ENCODE results near the gene SLC27A1.
"Not testable (repeated sequence)": the region's sequence is repeated elsewhere in the genome, so short reads cannot be mapped to it uniquely, and the experiment has no call there.

SLC27A1 gene

DNA sequence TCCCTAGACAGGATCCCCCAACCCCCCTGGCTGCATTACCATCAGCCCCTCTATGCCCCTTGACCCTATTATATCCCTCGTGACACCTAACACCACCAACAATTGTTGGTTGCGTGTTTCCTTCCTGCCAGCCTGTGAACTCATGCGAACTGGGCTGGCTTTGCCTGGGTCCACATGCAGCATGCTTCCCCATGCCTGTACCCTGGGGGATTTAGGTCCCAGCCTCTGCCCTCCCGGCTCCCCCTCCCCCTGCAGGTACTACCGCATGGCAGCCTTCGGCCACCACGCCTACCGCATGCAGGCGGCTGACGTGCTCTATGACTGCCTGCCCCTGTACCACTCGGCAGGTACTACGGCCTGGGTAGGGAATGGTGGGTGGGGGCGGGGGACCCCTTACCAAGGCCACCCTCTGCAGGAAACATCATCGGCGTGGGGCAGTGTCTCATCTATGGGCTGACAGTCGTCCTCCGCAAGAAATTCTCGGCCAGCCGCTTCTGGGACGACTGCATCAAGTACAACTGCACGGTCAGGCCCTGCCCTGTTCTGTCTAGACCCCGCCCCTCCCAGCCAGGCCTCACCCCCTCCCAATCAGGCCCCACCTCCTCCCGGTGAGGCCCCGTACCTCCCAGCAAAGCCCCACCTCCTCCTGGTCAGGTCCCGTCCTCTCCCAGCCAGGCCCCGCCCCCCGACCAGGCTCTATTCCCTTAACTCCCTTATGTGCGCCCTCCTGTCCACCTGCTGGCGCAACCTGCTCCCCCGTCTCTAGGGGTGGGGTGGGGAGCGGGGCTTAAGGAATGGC is 18.5 kb downstream of the SLC27A1 start:
- DNase-seq = no peak

DNA sequence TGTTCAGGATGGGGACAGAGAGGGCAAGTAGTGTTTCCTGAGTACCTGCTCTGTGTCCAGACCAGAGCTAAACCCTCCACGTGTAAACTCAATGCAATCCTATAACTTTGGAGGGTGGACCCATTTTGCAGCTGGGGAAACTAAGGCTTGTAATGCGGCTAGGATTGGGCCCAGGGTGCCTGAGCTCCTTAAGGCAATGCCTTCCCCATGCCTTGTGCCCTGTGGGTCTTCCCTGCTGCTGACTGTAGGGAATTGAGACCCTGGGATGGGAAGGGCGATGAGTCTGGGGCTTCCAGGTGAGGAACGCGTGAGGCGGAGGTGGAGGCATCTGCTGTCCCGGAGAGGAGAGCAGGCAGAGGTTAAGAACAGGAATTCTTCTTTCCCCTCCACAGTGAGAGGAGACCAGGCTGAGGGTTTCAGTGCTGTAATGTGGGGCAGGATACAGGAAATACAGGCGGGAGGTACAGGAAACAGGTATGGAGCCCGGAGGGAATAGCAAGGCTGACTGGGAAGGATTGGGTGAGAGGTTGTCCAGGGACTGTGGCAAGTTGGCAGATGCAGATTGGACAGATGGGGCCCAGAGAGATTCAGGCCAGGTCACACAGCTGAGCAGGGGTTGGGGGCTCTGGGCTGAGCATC is 19.2 kb downstream of the SLC27A1 start:
- DNase-seq = no peak

DNA sequence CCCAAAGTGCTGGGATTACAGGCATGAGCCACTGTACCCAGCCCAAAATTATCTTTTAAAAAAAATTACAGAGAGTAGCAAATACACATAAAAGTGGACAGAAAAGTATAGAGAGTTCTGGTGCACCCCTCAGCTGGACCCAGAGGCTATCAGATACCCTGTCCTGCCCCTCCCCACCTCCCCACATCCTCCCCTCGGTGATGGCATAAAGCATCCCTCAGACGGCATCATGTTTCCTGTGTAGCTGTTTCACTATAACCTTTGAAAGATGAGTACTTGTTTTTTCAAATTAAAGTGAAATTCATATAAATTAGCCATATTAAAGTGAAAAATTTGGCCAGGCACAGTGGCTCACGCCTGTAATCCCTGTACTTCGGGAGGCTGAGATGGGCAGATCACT is 20.1 kb downstream of the SLC27A1 start:
- DNase-seq = no peak

DNA sequence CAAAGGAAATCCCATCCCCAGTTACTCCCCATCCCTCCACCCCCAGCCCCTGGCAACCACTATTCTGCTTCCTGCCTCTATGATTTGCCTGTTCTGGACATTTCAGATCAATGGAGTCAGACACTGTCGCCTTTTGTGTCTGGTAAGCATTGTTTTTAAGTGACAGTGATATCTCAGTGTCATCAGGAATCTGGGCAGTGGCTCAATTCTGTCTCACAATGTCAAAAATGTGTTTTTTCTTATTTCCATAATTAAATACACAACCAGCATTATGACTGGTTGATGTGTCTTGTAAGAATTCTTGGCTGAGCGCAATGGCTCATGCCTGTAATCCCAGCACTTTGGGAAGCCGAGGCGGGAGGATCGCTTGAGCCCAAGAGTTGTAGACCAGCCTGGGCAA is 21.0 kb downstream of the SLC27A1 start:
- DNase-seq = no peak

DNA sequence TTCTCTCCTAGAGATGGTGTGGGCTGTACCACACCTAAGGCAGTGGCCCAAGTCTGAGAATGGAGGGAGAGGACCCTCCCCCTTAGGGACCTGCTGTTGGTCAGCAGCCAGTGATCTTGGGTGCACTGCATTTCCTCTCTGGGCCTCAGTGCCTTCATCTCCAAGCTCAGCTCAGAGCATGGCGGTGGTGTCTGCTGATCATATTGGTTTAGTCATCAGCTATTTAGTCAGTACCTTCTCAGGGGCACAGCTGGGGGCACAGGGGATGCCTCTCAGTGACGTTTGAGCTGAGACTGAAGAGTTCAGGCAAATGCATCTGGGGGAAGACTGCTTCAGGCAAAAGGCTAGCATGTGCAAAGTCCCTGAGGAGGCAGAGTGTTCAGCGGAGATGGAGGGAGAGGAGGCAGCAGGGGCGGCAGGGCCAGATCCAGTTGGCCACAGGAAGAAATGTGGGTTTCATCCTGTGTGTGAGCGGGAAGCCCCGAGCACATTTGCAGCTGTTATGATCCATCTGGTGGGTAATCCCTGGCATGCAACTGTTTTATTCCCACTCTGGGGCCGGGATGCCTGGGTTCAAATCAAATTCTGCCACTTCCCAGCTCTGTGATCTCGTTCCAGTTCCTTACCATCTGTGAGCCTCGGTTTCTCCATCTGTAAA is 25.4 kb downstream of the SLC27A1 start:
- no peak for DNase-seq

DNA sequence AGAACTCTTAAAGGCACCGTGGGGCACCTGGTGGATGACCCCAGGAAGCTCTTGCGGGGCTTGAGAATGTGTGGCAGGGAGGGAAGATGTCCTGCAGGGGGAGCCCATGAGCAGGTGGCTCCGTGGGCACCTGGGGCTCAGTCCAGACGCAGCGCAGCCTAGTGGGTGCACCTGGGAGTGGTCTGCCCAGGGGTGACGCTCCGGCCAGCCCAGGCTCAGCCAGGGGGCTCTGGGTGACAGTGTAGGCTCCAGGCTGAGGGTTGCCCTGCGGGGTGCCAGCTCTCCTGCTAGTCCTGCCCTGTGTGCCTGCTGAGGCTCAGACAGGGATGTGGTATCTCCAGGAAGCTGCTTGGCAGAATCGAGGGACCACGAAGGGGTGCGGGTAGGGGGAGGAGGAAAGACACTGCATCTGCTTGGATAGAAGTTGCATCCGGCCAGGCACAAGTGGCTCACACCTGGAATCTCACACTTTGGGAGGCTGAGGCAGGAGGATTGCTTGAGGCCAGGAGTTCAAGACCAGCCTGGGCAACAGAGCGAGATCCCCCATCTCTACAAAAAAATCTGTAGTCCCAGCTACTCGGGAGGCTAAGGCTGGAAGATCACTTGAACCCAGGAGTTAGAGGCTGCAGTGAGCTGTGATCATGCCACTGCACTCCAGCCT is 26.1 kb downstream of the SLC27A1 start:
- DNase-seq = peak; percentile 68

DNA sequence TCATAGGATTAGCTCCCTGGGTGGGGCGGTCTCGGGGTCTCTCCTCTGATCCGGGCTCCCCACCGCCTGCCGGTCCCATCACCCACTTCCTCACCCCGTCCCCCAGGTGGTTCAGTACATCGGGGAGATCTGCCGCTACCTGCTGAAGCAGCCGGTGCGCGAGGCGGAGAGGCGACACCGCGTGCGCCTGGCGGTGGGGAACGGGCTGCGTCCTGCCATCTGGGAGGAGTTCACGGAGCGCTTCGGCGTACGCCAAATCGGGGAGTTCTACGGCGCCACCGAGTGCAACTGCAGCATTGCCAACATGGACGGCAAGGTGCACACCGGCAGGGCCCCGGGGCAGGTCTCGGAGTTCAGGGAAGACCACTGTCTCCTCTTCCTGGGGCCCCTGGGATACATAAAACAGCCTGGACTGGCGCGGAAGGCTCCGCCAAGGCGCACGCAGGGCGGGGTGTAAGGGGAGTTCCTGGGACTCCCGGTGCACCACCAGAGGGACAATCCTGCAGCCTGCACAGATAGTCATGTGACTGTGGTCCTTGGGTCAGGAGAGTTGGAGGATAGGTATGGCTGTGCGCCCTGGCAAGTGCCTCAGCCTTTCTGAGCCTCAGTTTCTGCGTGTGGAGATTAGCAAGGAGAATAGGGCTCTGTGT is 26.9 kb downstream of the SLC27A1 start:
- DNase-seq = no peak

DNA sequence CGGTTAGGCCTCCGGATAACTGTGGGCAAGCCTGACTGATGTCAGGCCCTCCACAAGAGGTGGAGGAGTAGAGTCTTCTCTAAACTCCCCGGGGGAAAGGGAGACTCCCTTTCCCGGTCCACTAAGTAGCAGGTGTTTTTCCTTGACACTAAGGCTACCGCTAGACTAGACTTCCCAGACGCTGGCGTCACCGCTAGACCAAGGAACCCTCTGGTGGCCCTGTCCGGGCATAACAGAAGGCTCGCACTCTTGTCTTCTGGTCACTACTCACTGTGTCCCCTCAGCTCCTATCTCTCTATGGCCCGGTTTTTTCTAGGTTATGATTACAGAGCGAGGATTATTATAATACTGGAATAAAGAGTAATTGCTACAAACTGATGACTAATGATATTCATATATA is 28.7 kb downstream of the SLC27A1 start:
- not testable (repeated sequence) for DNase-seq

DNA sequence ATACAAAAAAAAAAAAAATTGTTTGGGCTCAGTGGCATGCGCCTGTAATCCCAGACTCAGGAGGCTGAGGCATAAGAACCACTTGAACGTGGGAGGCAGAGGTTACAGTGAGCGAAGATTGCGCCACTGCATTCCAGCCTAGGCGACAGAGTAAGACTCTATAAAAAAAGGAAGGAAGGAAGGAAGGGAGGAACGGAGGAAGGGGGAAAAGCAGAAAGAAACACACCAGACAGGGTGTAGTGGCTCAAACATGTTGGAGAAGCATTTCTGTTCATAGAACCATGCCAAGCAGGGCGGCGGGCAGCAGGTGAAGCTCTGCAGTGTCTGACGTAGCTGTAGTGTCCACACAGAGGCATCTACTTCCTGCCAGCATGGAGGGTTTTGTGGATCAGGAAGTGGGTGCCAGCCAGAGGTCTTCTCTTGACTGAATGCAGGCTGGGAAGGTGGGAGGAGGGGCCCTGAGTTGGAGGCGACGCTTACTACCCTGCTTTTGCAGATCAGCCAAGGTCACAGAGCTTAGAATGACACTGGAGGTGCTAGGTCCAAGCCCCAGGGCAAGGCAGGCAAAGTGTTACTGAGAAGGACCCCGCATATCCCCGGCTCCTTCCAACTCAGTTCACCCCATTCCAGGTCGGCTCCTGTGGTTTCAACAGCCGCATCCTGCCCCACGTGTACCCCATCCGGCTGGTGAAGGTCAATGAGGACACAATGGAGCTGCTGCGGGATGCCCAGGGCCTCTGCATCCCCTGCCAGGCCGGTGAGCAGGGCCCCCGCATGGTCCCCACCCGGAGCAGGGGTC is 29.5 kb downstream of the SLC27A1 start:
- no peak for DNase-seq

DNA sequence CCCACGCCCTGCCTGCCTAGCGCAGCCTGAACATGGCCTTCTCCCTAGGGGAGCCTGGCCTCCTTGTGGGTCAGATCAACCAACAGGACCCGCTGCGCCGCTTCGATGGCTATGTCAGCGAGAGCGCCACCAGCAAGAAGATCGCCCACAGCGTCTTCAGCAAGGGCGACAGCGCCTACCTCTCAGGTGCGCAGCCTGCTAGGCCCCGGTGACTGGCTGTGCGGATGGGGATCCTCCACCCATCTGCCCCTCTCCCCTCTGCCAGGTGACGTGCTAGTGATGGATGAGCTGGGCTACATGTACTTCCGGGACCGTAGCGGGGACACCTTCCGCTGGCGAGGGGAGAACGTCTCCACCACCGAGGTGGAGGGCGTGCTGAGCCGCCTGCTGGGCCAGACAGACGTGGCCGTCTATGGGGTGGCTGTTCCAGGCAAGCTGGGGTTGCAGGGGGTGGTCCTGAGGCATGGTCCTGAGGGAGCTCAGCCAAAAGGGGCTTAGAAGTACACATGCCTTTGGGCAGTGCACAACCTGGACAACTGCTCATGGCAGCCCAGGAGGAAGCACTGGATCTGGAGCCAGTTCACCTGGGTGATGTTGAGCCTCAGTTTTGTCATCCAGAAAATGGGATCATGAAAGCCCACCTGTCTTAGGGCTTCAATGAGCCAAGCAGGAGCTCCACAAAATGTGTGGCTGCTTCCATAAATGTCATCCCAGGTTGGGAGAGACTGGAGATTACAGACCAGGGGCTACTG is 30.3 kb downstream of the SLC27A1 start:
- no peak for DNase-seq

DNA sequence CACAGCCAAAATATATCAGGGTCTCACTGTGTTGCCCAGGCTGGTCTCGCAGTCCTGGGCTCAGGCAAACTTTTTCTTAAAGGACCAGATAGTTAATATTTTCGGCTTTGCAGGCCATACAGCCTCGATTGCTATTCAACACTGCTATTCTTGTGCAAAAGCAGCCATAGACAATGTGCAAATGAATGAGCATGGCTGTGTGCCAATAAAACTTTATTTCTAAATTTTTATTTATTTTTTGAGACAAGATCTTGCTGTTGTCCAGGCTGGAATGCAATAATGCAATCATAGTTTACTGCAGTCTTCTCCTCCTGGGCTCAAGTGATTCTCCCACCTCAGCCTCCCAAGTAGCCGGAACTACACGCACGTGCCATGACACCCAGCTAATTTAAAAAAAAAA is 32.9 kb downstream of the SLC27A1 start:
- DNase-seq = no peak

DNA sequence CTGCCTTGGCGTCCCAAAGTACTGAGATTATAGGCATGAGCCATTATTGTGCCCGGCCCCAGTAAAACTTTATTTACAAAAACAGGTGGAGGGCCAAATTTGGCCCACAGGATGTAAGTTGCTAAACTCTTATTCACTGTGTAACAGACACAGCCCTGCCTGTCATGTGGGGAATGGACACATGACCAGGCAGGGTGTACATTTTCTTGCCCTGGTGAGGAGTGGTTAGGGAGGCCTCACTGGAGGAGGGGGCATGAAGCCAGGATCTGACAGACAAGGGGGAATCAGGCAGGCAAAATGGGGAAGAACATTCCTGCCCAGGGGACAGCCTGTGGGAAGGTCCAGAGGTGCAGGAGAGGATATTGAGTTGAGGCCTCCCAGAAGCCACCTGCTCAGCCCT is 33.7 kb downstream of the SLC27A1 start:
- DNase-seq = no peak

DNA sequence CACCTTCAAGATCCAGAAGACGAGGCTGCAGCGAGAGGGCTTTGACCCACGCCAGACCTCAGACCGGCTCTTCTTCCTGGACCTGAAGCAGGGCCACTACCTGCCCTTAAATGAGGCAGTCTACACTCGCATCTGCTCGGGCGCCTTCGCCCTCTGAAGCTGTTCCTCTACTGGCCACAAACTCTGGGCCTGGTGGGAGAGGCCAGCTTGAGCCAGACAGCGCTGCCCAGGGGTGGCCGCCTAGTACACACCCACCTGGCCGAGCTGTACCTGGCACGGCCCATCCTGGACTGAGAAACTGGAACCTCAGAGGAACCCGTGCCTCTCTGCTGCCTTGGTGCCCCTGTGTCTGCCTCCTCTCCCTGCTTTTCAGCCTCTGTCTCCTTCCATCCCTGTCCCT is 34.1 kb downstream of the SLC27A1 start:
- DNase-seq = no peak

DNA sequence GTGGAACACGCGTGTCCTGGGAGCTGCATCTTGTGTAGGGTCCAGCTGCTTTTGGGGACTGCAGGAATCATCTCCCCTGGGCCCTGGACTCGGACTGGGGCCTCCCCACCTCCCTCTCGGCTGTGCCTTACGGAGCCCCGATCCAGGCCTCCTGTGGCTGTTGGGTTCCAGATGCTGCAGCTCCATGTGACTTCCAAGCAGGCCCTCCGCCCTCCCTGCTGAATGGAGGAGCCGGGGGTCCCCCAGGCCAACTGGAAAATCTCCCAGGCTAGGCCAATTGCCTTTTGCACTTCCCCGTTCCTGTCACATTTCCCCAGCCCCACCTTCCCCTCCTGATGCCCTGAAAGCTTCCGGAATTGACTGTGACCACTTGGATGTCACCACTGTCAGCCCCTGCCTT is 34.9 kb downstream of the SLC27A1 start:
- no peak for DNase-seq

DNA sequence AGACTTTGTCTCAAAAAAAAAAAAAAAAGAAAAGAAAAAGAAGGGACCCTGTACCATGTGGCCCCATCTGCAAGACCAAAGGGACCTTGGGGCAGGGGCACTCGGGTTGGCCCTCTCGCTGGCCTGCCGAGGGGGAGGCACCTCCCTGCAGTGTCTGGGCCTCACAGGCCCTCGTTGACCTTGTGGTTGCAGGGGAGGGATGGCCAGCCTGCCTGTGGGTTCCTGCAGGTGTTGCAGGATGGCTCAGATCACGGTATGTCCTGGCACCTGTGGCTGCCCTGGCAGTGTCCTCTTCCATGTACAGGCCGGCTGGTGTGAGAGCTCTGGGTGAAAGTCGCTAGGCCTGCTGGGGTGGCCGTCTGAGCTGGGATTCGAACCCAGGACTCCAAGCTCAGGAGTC is 36.4 kb downstream of the SLC27A1 start:
- DNase-seq = no peak

DNA sequence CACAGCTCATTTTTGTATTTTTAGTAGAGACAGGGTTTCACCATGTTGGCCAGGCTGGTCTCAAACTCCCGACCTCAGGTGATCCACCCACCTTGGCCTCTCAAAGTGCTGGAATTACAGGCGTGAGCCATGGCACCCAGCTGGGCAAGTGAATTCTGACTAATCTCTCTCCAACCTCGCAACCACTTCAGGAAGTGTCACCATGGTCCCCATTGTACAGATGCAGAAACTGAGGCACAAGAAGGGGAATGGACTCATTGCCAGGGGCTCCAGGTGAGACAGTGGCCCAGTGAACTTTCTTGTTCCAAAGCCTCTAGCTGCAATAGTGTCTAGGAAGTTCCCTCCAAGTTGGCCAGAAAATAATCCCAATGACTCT is 38.2 kb downstream of the SLC27A1 start:
- DNase-seq = not testable (repeated sequence)

DNA sequence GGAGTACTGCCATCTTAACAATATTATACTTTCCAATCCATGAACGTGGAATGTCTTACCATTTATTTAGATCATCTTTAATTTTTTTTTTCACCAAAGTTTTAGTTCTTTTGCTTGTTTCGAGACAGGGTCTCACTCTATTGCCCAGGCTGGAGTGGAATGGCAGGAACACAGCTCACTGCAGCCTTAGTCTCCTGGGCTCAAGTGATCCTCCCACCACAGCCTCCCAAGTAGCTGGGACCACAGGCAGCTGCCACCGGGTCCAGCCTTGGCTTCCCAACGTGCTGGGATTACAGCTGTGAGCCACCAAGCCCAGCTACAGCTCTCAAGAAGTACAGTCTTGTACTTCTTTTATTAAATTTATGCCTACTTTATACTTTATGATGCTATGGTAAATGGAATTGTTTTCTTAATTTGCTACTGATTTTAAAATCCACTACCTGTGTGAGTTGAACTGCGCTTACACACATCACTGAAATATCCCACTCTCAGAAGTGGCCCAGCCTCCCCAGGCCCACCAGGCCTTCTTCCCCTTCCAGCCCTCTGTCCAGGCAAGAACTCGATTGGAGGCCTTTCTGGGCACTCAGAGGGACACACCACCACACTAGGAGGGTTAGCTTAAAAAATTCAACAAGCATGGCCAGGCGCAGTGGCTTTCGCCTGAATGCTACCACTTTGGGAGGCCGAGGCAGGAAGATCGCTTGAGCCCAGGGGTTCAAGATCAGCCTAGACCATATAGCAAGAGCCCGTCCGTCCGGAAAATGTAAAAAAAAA is 40.1 kb downstream of the SLC27A1 start:
- DNase-seq = no peak

DNA sequence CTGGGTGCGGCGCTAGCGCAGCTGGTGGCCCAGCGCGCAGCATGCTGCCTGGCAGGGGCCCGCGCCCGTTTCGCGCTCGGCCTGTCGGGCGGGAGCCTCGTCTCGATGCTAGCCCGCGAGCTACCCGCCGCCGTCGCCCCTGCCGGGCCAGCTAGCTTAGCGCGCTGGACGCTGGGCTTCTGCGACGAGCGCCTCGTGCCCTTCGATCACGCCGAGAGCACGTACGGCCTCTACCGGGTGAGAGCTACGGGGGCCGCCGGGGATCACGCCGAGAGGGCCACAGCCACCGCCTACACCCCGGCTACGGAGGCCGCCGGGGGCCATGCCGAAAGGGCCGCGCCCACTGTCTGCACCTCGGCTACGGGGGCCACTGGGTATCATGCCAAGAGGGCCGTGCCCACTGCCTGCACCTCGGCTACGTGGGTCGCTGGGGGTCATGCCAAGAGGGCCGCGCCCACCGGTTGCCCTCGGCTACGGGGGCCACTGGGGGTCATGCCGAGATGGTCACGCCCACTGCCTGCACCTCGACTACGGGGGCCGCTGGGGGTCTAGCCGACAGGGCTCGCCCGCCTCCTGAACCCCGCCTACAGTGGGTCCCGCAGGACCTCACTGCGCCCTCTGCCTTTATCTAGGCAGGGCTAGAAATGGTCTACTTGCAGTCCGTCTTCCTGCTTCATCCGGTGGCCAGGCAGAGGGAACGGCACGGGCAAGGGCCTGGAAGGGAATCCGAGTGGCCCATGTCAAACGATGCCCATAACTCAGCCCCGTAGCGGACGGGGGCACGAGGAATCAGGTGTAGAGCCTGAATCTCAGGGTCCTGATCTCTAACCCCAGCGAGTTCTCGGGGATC is 41.6 kb downstream of the SLC27A1 start:
- peak; percentile 78 for DNase-seq

DNA sequence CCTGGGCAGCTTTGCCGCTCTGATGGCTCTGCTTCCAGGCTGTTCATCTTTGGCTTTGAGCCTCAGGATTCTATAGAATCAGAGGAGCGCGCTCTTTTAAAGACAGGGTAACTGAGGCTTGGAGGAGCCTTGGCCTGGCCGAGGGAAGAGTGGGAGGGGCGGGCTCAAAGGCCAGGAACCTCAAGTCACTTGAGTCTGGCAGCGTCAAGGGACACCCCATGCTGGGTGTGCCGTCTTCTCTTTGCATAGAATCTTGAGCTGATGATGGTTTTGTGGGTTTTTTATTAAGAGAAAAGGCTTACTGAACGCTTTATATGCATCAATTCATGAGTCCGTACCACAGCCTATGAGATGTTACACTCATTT is 42.2 kb downstream of the SLC27A1 start:
- DNase-seq = no peak
